GM12872 (cell line): ENCODE data around the gene LRRTM3.

Source experiments
- CTCF ChIP-seq: IDR thresholded peaks from 3 replicates; pipeline ENCODE4 v1.5.1; 2011; ENCODE audit warnings: low read depth, mild to moderate bottlenecking, low read length, moderate library complexity; ENCODE audit not compliant: insufficient read depth

LRRTM3 gene

GRCh38 chr10:66926841-66927240 is 1.0 kb downstream of the LRRTM3 start:
- TF ChIP-seq CTCF, result no peak

GRCh38 chr10:66927251-66927935 is 1.6 kb downstream of the LRRTM3 start:
- TF ChIP-seq CTCF, result no peak

DNA sequence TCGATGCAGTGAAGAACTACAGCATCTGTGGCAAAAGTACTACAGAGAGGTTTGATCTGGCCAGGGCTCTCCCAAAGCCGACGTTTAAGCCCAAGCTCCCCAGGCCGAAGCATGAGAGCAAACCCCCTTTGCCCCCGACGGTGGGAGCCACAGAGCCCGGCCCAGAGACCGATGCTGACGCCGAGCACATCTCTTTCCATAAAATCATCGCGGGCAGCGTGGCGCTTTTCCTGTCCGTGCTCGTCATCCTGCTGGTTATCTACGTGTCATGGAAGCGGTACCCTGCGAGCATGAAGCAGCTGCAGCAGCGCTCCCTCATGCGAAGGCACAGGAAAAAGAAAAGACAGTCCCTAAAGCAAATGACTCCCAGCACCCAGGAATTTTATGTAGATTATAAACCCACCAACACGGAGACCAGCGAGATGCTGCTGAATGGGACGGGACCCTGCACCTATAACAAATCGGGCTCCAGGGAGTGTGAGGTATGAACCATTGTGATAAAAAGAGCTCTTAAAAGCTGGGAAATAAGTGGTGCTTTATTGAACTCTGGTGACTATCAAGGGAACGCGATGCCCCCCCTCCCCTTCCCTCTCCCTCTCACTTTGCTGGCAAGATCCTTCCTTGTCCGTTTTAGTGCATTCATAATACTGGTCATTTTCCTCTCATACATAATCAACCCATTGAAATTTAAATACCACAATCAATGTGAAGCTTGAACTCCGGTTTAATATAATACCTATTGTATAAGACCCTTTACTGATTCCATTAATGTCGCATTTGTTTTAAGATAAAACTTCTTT is 2.3 kb downstream of the LRRTM3 start:
- no peak for TF ChIP-seq CTCF

DNA sequence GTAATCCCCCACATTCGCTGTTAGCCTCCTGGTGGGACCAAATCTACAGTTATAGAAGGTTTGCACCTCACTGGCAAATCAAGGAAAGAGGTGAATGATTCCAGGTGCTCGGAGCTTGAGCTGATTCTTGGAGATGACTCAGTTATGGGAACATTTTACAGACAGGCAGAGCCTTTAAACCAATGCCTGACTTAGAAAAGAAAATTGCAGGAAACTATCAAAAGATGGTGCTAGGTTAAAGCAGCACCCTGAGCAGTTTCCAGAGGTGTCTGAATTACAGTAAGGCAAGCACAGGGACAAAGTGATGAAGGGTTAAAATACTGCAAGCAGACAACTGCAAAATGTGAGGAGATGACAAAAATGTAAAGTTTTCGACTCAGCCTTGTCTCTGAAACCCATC is 2.9 kb downstream of the LRRTM3 start:
- no peak for TF ChIP-seq CTCF

DNA sequence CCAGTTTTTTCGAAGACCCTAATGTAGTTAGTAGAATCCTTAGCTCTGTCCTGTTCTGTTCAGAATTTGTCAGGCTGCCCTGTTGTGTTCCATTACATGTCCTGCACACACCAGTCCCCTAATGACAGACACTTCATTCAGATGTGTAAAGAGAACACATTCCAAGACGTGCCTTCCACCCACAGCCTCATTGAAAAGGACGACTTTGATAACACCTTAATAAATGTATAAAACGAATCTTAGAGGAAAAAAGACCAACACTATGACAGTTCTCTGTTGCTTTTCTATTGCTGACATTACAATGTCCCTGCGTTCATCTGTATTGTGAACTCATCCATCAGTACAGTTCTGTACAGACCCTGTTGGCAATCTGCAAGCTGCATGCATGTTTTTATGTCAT is 3.5 kb downstream of the LRRTM3 start:
- TF ChIP-seq CTCF, result no peak

DNA sequence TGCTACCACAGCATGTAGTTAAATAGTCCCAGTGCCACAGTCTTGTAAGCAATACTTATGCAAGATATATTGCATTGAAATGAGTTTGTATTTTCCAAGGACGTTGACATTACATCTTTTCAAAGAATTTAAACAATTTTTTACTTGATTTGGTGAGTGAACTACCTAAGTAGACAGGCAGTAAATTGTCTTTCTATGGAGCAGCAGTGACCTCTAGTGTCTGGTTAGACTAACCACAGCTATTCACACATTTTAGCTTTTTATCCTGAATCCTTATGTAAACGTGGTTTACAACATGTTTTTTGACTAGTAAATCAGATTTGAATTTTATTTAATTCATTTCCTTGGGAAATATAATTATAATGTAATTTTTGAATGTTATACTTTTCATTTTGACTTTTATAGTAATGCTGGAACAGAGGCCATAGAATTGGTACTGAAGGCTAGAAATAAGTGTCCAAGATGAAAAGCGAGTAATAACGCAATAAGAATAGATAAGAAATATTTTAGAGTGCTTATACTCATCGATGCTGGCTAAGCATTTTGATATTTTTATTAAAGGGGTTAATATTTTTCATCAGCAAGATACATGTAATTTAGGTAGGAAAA is 5.6 kb downstream of the LRRTM3 start:
- TF ChIP-seq CTCF, result peak; percentile 63

- TF ChIP-seq CTCF, result no peak
These were observed 6.1 kb downstream of the LRRTM3 start for GRCh38 chr10:66931949-66932343.
